WI38 (cell line): ENCODE results near the gene PEF1.
A peak's percentile ranks its signal among the peaks of the same experiment; 100 is the strongest.

Experiments used
- H3K4me3 ChIP-seq: 2 replicates; pipeline ENCODE4 v1.5.1; 2011; ENCODE audit warnings: low read depth, mild to moderate bottlenecking, control low read depth, low read length
- CTCF ChIP-seq: IDR thresholded peaks from 2 replicates; pipeline ENCODE4 v1.5.1; 2012; ENCODE audit warnings: low read depth, mild to moderate bottlenecking, control low read depth, low read length

Gene PEF1

GRCh38 chr1:31644560-31645273, at the start of gene PEF1:
PEF1 (minus strand) TSS chr1:31644876; CDS start chr1:31644864, 12 bp downstream.
- peak within 1 kb of the TSS; percentile 95 for H3K4me3 ChIP-seq
- no peak for TF ChIP-seq CTCF

- no peak for TF ChIP-seq CTCF
- no peak overlapping the region for H3K4me3 ChIP-seq
Measured at GRCh38 chr1:31693231-31693630, 48.6 kb upstream of the PEF1 start.

GRCh38 chr1:31691951-31692350, 47.3 kb upstream of the PEF1 start:
- TF ChIP-seq CTCF, result no peak

GRCh38 chr1:31691446-31691845, 46.8 kb upstream of the PEF1 start:
- no peak overlapping the region for H3K4me3 ChIP-seq
- no peak for TF ChIP-seq CTCF

More at GRCh38 chr1:31691951-31692350, 47.3 kb upstream of the PEF1 start:
- H3K4me3 ChIP-seq, result no peak overlapping the region

- no peak overlapping the region for H3K4me3 ChIP-seq
- TF ChIP-seq CTCF, result no peak
Measured at GRCh38 chr1:31690921-31691320, 46.2 kb upstream of the PEF1 start.

GRCh38 chr1:31689854-31690253, 45.2 kb upstream of the PEF1 start:
- H3K4me3 ChIP-seq, result no peak overlapping the region
- TF ChIP-seq CTCF, result no peak

- no peak for TF ChIP-seq CTCF
- H3K4me3 ChIP-seq, result no peak overlapping the region
Measured at GRCh38 chr1:31689379-31689778, 44.7 kb upstream of the PEF1 start.
